Measurements from ENCODE around the gene FNDC3B.

The FNDC3B gene

GRCh38 chr3:172289583-172289982, 250.2 kb downstream of the FNDC3B start (continued):
- TF ChIP-seq PRDM2 (tag by site-specific recombination; IDR thresholded peaks at IDR 0.05; ENCODE audit: borderline replicate concordance) = no peak
- no peak for TF ChIP-seq HIC1 (tag by site-specific recombination; IDR thresholded peaks at IDR 0.05)
- no peak for TF ChIP-seq ZNF548 (tag by site-specific recombination; IDR thresholded peaks at IDR 0.05)
- TF ChIP-seq REPIN1 (tag by site-specific recombination; IDR thresholded peaks at IDR 0.05; ENCODE audit: low read depth) = no peak
- TF ChIP-seq ZNF654 (tag by site-specific recombination; IDR thresholded peaks at IDR 0.05; ENCODE audit: low read depth) = no peak
- TF ChIP-seq MZF1 (tag by site-specific recombination; IDR thresholded peaks at IDR 0.05; ENCODE audit: borderline replicate concordance) = no peak
- no peak for TF ChIP-seq ZNF146 (tag by site-specific recombination; IDR thresholded peaks at IDR 0.05)

- Histone ChIP-seq H3K27ac (ENCODE audit: extremely low read depth, low read depth, low read length) (no peak overlapping the region), H3K36me3 (ENCODE audit: control insufficient read depth in 2 of 2, insufficient read depth in 1 of 2, low read length in 2 of 2) (peaks cover 0 to 31% of the 10 kb centered on the region in 2 experiments; a peak in 1 of 3 replicates), H3K4me1 (ENCODE audit: control insufficient read depth, insufficient read depth, low read length) (no peaks in the 10 kb centered on the region), H3K9me3 (ENCODE audit: control insufficient read depth, insufficient read depth, low read depth, low read length) (no peaks in the 10 kb centered on the region), H3K4me3 (ENCODE audit: low read depth, low read length) (no peak overlapping the region)
- TF ChIP-seq ZNF580 (tag by site-specific recombination; IDR thresholded peaks at IDR 0.05) (no peak), KLF17 (tag by site-specific recombination; IDR thresholded peaks at IDR 0.05) (no peak), ZNF121 (tag by site-specific recombination; IDR thresholded peaks at IDR 0.05) (no peak), ZNF398 (tag by site-specific recombination; IDR thresholded peaks at IDR 0.05) (no peak), ZNF514 (tag by site-specific recombination; IDR thresholded peaks at IDR 0.05) (no peak), PRDM2 (tag by site-specific recombination; IDR thresholded peaks at IDR 0.05; ENCODE audit: borderline replicate concordance) (no peak), ZNF174 (tag by site-specific recombination; IDR thresholded peaks at IDR 0.05) (no peak), MZF1 (tag by site-specific recombination; IDR thresholded peaks at IDR 0.05; ENCODE audit: borderline replicate concordance) (no peak), SP3 (tag by site-specific recombination; IDR thresholded peaks at IDR 0.05) (no peak)
- POLR2A ChIA-PET = no interaction called here
- CTCF ChIA-PET = interaction anchor here (0.7 kb wide), 1 partner anchor 20 kb away, joined by 3 read pairs; no protein-coding TSS in a partner anchor
Observed at GRCh38 chr3:172290457-172290856, 251.1 kb downstream of the FNDC3B start.
